Upper lobe of left lung (tissue), 4 donors: ENCODE data around the gene NUDT2.

ENCODE experiments used
- CTCF ChIP-seq, 6 experiments: fragments of 450-650 bp in 4 of 6; fragments of 200-600 bp in 2 of 6; sonication (generic) in 2 of 6; IDR thresholded peaks; one replicate each; pipeline ENCODE4 v1.5.1; 2016 to 2019; ENCODE audit warnings: antibody characterized with exemption in 6 of 6
- EP300 ChIP-seq, 4 donors: sonication (generic); formaldehyde crosslinking; IDR thresholded peaks; one replicate each; pipeline ENCODE4 v1.5.1; 2017; ENCODE audit warnings: antibody characterized with exemption in 4 of 4, control low read depth in 2 of 4
- POLR2A ChIP-seq, 4 donors: fragments of 450-650 bp; IDR thresholded peaks; one replicate each; pipeline ENCODE4 v1.5.1; 2016 to 2017; ENCODE audit warnings: antibody characterized with exemption in 4 of 4, mild to moderate bottlenecking in 2 of 4
- POLR2AphosphoS5 ChIP-seq, 2 donors: sonication (generic); formaldehyde crosslinking; IDR thresholded peaks; one replicate each; pipeline ENCODE4 v1.5.1; 2017; ENCODE audit warnings: antibody characterized with exemption in 2 of 2

GRCh38 chr9:34292552-34292951 lies 36.8 kb upstream of the NUDT2 start:
- TF ChIP-seq CTCF (IDR thresholded peaks at IDR 0.05) (no peak), POLR2A (IDR thresholded peaks at IDR 0.05) (no peak), POLR2AphosphoS5 (IDR thresholded peaks at IDR 0.05) (no peak), EP300 (IDR thresholded peaks at IDR 0.05) (no peak)
